ENCODE measurements around the gene GRM4. TPM values are rescaled to one million over a fixed set of nuclear protein-coding genes. Genes with fewer than 3 reads are reported as not detected.

Gene GRM4
- total and polyA plus RNA-seq, 11 donors = 0.20 TPM; not detected in 10

DNA sequence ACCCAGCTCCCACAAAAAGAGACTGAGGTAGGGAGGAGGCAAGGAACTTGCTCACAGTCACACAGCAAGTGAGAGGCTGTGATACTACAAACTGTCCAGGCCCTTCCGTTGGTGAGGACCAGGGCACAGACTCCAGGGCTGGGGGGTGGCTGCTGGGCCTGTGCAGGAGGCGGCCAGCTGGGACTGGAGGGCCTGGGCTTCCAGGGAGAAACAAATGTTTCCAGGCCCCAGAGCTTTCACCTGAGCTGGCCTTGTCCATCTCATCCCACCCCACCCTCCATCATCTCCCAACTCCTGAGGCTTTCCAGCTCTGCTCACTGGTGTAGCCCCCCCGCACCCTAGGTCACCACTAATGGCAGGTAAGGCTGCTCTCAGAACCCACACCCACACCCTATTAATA is 86.0 kb downstream of the GRM4 start:
- peaks cover 0 to 44% (median 6%) of the 10 kb centered on the region in 9 donors for H3K27me3 ChIP-seq
- DNase-seq (no peak), ATAC-seq (no peak)
- H3K9me3 ChIP-seq = no peaks in the 10 kb centered on the region
- H3K4me3 ChIP-seq = no peak overlapping the region
- H3K4me1 ChIP-seq = peaks cover 0 to 5% (median 0%) of the 10 kb centered on the region in 12 donors
- 88 to 97% (median 90%) methylated on average over 3 of the region's 3 CpGs for WGBS, 4 donors
- intact Hi-C loops (cut with DNase I) = loop anchor here in 4 of 10 donors (5.0 kb wide), 2 partner anchors 92 to 97 kb away; no protein-coding TSS in a partner anchor
- TF ChIP-seq CTCF (IDR thresholded peaks at IDR 0.05) = no peak
- TF ChIP-seq POLR2A (IDR thresholded peaks at IDR 0.05) = no peak
- H3K36me3 ChIP-seq = no peaks in the 10 kb centered on the region
- H3K27ac ChIP-seq = no peak overlapping the region

DNA sequence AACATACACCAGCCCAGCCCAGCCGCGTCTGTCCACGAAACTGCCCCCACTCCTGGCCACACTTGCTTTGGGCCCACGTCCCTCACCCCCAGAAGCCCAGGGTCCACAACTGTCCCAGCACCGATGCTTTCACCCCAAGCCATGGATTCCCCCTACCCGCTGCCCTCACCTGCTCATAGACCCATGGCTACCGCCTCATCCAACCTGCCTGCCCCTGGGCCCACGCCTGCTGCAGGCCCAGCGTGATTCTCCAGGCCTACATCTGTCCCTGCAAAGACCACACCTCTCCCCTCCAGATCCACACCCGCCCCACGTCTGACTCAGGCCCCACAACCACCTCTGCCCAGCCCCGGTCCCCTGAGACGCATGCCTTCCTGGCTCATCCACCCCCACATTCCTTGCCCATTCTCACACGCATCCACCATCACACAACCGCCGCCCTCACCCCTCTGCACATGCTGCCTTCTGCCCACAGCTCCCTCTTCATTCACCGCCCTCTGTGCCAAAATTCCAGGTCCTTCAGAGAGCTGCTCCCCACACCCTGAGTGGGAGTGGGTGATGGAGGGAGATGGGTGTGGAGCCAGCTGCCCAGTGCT is 86.7 kb downstream of the GRM4 start:
- intact Hi-C loops (cut with DNase I) = loop anchor here in 4 of 10 donors (5.0 kb wide), 2 partner anchors 93 to 98 kb away; no protein-coding TSS in a partner anchor
- 84 to 88% (median 85%) methylated on average over 17 of the region's 17 CpGs for WGBS, 4 donors

GRCh38 chr6:34057790-34058189 is 88.1 kb downstream of the GRM4 start:
- ATAC-seq (no peak), DNase-seq (no peak)
- no peak for TF ChIP-seq CTCF (IDR thresholded peaks at IDR 0.05)
- no peak for TF ChIP-seq POLR2A (IDR thresholded peaks at IDR 0.05)
- intact Hi-C loops (cut with DNase I) = loop anchor here in 4 of 10 donors (5.0 kb wide), 2 partner anchors 95 to 100 kb away; no protein-coding TSS in a partner anchor
- Histone ChIP-seq H3K9me3 (no peaks in the 10 kb centered on the region), H3K4me3 (no peak overlapping the region), H3K4me1 (peaks cover 0 to 5% (median 0%) of the 10 kb centered on the region in 12 donors), H3K27me3 (peaks cover 0 to 44% (median 10%) of the 10 kb centered on the region in 9 donors), H3K27ac (no peak overlapping the region), H3K36me3 (no peaks in the 10 kb centered on the region)
- WGBS, 4 donors = 94 to 97% (median 96%) methylated on average over 6 of the region's 6 CpGs

More for the DNA sequence above, 86.7 kb downstream of the GRM4 start:
- H3K36me3 ChIP-seq = no peaks in the 10 kb centered on the region
- no peak overlapping the region for H3K27ac ChIP-seq
- H3K4me3 ChIP-seq = no peak overlapping the region
- DNase-seq (no peak), ATAC-seq (no peak)
- TF ChIP-seq CTCF (IDR thresholded peaks at IDR 0.05) (no peak), POLR2A (IDR thresholded peaks at IDR 0.05) (no peak)
- peaks cover 0 to 5% (median 0%) of the 10 kb centered on the region in 12 donors for H3K4me1 ChIP-seq
- H3K9me3 ChIP-seq = no peaks in the 10 kb centered on the region
- H3K27me3 ChIP-seq = peaks cover 0 to 44% (median 6%) of the 10 kb centered on the region in 9 donors

DNA sequence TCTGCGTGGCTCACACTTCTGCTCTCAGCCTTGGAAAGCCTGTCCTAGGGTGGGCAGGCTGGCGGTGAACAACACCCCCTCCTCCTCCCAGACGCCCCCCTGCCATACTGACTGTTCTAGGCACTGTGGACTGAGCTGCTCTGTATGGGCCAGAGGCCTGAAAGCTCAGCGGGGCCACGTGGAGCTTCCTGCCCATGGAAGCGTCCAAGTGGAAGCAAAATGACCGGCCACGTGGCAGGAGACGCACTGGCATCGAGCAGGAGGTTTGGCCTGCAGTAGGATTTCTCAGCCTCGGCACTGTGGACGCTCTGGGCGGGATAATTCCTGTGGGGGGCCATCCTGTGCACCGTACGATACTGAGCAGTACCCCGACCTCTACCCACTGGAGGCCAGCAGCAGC is 88.7 kb downstream of the GRM4 start:
- Histone ChIP-seq H3K4me1 (peaks cover 0 to 5% (median 0%) of the 10 kb centered on the region in 12 donors), H3K36me3 (no peaks in the 10 kb centered on the region), H3K27me3 (peaks cover 3 to 44% (median 10%) of the 10 kb centered on the region in 9 donors), H3K9me3 (no peaks in the 10 kb centered on the region), H3K27ac (no peak overlapping the region), H3K4me3 (no peak overlapping the region)
- WGBS, 4 donors = 92 to 94% (median 94%) methylated on average over 16 of the region's 16 CpGs
- ATAC-seq (no peak), DNase-seq (no peak)
- intact Hi-C loops (cut with DNase I) = loop anchor here in 4 of 10 donors (5.0 kb wide), 2 partner anchors 95 to 100 kb away; no protein-coding TSS in a partner anchor
- TF ChIP-seq CTCF (IDR thresholded peaks at IDR 0.05) (no peak), POLR2A (IDR thresholded peaks at IDR 0.05) (no peak)

All from heart left ventricle (tissue), 16 donors.